DOHH2 (cell line): Measurements from ENCODE around the gene ATP6V0B.

Experiments used
- H3F3A ChIP-seq: fragments of 200-600 bp; sonication (generic), shearing (Covaris generic); 2 replicates; pipeline ENCODE4 v1.6.0; 2016; ENCODE audit warnings: antibody characterized with exemption, mild to moderate bottlenecking; ENCODE audit not compliant: control insufficient read depth, insufficient read depth
- H3K27ac ChIP-seq: fragments of 200-600 bp; sonication (generic); 2 replicates; pipeline ENCODE4 v1.5.1; 2014; ENCODE audit warnings: low read depth, mild to moderate bottlenecking, low read length, moderate library complexity
- H3K27me3 ChIP-seq: fragments of 200-600 bp; sonication (generic); 2 replicates; pipeline ENCODE4 v1.6.1; 2014; ENCODE audit warnings: mild to moderate bottlenecking, low read length, mixed read lengths; ENCODE audit not compliant: control insufficient read depth
- H3K36me3 ChIP-seq: fragments of 200-600 bp; sonication (generic); 2 replicates; pipeline ENCODE4 v1.6.1; 2014; ENCODE audit warnings: mild to moderate bottlenecking, low read length, moderate library complexity, mixed read lengths; ENCODE audit not compliant: control insufficient read depth
- H3K4me1 ChIP-seq: fragments of 200-600 bp; sonication (generic); 2 replicates; pipeline ENCODE4 v1.6.1; 2014; ENCODE audit warnings: mild to moderate bottlenecking, low read length, mixed read lengths; ENCODE audit not compliant: control insufficient read depth
- H3K4me2 ChIP-seq: fragments of 200-600 bp; sonication (generic); 2 replicates; pipeline ENCODE4 v1.6.0; 2014; ENCODE audit warnings: mild to moderate bottlenecking, low read length, moderate library complexity
- H3K4me3 ChIP-seq: fragments of 200-600 bp; sonication (generic); 2 replicates; pipeline ENCODE4 v1.5.1; 2014; ENCODE audit warnings: mild to moderate bottlenecking, low read length, mixed read lengths
- H3K79me2 ChIP-seq: fragments of 200-600 bp; sonication (generic); 2 replicates; pipeline ENCODE4 v1.6.1; 2014; ENCODE audit warnings: mild to moderate bottlenecking, low read length, mixed read lengths; ENCODE audit not compliant: control insufficient read depth
- H3K9me2 ChIP-seq: fragments of 200-600 bp; sonication (generic); replicated peaks from 2 replicates; pipeline ENCODE4 v1.6.1; 2014; ENCODE audit warnings: mild to moderate bottlenecking, low read length, mixed read lengths; ENCODE audit not compliant: control insufficient read depth
- H3K9me3 ChIP-seq: fragments of 200-600 bp; sonication (generic); 2 replicates; pipeline ENCODE4 v1.6.1; 2014; ENCODE audit warnings: antibody characterized with exemption, low read length, mixed read lengths; ENCODE audit not compliant: control insufficient read depth, insufficient read depth
- H4K20me1 ChIP-seq: fragments of 200-600 bp; sonication (generic); 2 replicates; pipeline ENCODE4 v1.6.0; 2014; ENCODE audit warnings: low read depth, mild to moderate bottlenecking, antibody characterized with exemption, low read length, moderate library complexity; ENCODE audit not compliant: control insufficient read depth, insufficient read depth
- EZH2phosphoT487 ChIP-seq: fragments of 200-600 bp; sonication (generic); IDR thresholded peaks from 2 replicates; pipeline ENCODE4 v1.6.1; 2017; ENCODE audit warnings: borderline replicate concordance, mild to moderate bottlenecking, antibody characterized with exemption, low read length, moderate library complexity, mixed read lengths
- TF ChIP-seq, protein P1 (sequence below): fragments of 200-600 bp; sonication (generic); IDR thresholded peaks from one replicate; pipeline ENCODE4 v1.5.1; 2014; ENCODE audit warnings: antibody characterized with exemption, mild to moderate bottlenecking, low read depth, low read length; ENCODE audit not compliant: poor library complexity, severe bottlenecking

The ATP6V0B gene

DNA sequence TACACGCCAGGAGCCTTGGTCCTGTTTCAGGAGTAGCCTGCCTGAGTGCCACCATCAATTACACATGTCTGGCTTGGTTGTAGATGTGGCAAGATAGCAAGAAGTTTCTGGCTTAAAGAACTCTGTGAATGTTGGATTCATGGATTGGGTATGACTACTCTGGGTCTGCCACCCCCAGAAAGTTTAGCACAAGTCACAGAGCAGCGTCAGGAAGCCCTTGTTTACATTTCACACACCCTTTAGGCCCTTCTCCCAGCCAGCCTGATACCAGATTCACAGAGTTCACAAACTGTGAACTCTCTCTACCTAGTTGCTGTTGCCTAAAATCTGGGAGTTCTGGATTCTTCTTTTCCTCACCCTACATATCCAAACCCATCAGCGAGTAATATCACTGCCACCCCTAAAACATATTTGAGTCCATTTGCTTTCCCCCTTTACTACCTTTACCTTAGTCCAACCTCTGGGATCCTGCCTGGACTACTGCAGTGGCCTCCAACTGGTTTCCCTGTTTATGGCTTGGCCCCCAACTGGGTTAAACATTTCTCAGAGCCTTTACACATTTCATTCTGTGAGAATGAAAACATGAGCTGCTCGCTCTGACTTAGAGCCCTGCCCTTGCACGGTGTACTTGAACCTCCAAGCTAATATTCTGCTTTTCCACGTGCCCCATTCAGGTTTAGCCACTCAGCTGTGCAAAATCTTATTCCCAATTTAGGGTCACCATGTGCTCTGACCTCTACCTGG, 12.6 kb downstream of the ATP6V0B start:
- H3K4me3 ChIP-seq, result no peak overlapping the region
- no peak for TF ChIP-seq EZH2phosphoT487
- TF ChIP-seq, protein P1, sequence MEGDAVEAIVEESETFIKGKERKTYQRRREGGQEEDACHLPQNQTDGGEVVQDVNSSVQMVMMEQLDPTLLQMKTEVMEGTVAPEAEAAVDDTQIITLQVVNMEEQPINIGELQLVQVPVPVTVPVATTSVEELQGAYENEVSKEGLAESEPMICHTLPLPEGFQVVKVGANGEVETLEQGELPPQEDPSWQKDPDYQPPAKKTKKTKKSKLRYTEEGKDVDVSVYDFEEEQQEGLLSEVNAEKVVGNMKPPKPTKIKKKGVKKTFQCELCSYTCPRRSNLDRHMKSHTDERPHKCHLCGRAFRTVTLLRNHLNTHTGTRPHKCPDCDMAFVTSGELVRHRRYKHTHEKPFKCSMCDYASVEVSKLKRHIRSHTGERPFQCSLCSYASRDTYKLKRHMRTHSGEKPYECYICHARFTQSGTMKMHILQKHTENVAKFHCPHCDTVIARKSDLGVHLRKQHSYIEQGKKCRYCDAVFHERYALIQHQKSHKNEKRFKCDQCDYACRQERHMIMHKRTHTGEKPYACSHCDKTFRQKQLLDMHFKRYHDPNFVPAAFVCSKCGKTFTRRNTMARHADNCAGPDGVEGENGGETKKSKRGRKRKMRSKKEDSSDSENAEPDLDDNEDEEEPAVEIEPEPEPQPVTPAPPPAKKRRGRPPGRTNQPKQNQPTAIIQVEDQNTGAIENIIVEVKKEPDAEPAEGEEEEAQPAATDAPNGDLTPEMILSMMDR, result no peak
- H3K4me1 ChIP-seq, result peaks cover 18% of the 10 kb centered on the region

GRCh38 chr1:43990271-43991199, 15.8 kb downstream of the ATP6V0B start:
- Histone ChIP-seq H3K9me2 (no peaks in the 10 kb centered on the region), H3K27me3 (no peaks in the 10 kb centered on the region), H3K36me3 (peaks cover 13% of the 10 kb centered on the region), H3K4me2 (peak overlapping the region; percentile 96), H3F3A (peaks cover 15% of the 10 kb centered on the region), H3K4me1 (peaks cover 47% of the 10 kb centered on the region), H3K79me2 (no peaks in the 10 kb centered on the region), H3K27ac (no peak overlapping the region), H4K20me1 (no peaks in the 10 kb centered on the region), H3K4me3 (peak overlapping the region; percentile 73), H3K9me3 (no peaks in the 10 kb centered on the region)
- no peak for TF ChIP-seq EZH2phosphoT487
- TF ChIP-seq, protein P1, result peak; percentile 71

More for the DNA sequence above, 12.6 kb downstream of the ATP6V0B start:
- Histone ChIP-seq H3K36me3 (peaks cover 24% of the 10 kb centered on the region), H4K20me1 (no peaks in the 10 kb centered on the region), H3K27me3 (no peaks in the 10 kb centered on the region), H3K79me2 (peaks cover 8% of the 10 kb centered on the region), H3K4me2 (no peak overlapping the region), H3F3A (peaks cover 12% of the 10 kb centered on the region), H3K27ac (no peak overlapping the region), H3K9me3 (no peaks in the 10 kb centered on the region), H3K9me2 (no peaks in the 10 kb centered on the region)

- Histone ChIP-seq H3F3A (peaks cover 15% of the 10 kb centered on the region), H3K9me2 (no peaks in the 10 kb centered on the region), H3K9me3 (no peaks in the 10 kb centered on the region), H4K20me1 (no peaks in the 10 kb centered on the region), H3K4me2 (peak overlapping the region; percentile 96), H3K27ac (no peak overlapping the region), H3K27me3 (no peaks in the 10 kb centered on the region), H3K79me2 (no peaks in the 10 kb centered on the region), H3K36me3 (peaks cover 7% of the 10 kb centered on the region), H3K4me3 (peak overlapping the region; percentile 73), H3K4me1 (peaks cover 47% of the 10 kb centered on the region)
- TF ChIP-seq, protein P1, result no peak
- TF ChIP-seq EZH2phosphoT487, result no peak
These were observed 16.4 kb downstream of the ATP6V0B start for GRCh38 chr1:43991200-43991475.
